ENCODE measurements around the gene RAB1A.

GRCh38 chr2:65081232-65081685, 48.6 kb downstream of the RAB1A start:
- TF ChIP-seq YY1 (IDR thresholded peaks at IDR 0.05; ENCODE audit: low read depth) = no peak
- no peak for TF ChIP-seq TAF1 (IDR thresholded peaks at IDR 0.05; ENCODE audit: low read depth)
- no peak for TF ChIP-seq RAD21 (IDR thresholded peaks at IDR 0.05; ENCODE audit: low read depth)
- TF ChIP-seq EGR1 (IDR thresholded peaks at IDR 0.05) = no peak
- TF ChIP-seq EP300 (IDR thresholded peaks at IDR 0.05; ENCODE audit: borderline replicate concordance) = no peak
- no peak for TF ChIP-seq ZBTB7A (IDR thresholded peaks at IDR 0.05; ENCODE audit: low read depth)
- TF ChIP-seq, protein P1, sequence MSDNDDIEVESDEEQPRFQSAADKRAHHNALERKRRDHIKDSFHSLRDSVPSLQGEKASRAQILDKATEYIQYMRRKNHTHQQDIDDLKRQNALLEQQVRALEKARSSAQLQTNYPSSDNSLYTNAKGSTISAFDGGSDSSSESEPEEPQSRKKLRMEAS (IDR thresholded peaks at IDR 0.05) = no peak
- TF ChIP-seq, protein P2, sequence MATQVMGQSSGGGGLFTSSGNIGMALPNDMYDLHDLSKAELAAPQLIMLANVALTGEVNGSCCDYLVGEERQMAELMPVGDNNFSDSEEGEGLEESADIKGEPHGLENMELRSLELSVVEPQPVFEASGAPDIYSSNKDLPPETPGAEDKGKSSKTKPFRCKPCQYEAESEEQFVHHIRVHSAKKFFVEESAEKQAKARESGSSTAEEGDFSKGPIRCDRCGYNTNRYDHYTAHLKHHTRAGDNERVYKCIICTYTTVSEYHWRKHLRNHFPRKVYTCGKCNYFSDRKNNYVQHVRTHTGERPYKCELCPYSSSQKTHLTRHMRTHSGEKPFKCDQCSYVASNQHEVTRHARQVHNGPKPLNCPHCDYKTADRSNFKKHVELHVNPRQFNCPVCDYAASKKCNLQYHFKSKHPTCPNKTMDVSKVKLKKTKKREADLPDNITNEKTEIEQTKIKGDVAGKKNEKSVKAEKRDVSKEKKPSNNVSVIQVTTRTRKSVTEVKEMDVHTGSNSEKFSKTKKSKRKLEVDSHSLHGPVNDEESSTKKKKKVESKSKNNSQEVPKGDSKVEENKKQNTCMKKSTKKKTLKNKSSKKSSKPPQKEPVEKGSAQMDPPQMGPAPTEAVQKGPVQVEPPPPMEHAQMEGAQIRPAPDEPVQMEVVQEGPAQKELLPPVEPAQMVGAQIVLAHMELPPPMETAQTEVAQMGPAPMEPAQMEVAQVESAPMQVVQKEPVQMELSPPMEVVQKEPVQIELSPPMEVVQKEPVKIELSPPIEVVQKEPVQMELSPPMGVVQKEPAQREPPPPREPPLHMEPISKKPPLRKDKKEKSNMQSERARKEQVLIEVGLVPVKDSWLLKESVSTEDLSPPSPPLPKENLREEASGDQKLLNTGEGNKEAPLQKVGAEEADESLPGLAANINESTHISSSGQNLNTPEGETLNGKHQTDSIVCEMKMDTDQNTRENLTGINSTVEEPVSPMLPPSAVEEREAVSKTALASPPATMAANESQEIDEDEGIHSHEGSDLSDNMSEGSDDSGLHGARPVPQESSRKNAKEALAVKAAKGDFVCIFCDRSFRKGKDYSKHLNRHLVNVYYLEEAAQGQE (IDR thresholded peaks at IDR 0.05; ENCODE audit: low read depth) = no peak
- TF ChIP-seq TEAD4 (IDR thresholded peaks at IDR 0.05) = no peak
- no peak for TF ChIP-seq NFIC (IDR thresholded peaks at IDR 0.05)

Data from Ishikawa (cell line).